H1 (cell line): ENCODE measurements around the gene GRIA4. TPM values are rescaled to one million over a fixed set of nuclear protein-coding genes. Genes with fewer than 3 reads are reported as not detected.

Source experiments
- CTCF ChIA-PET: fragments of 300-600 bp; sonication (Branson Sonifier 250); formaldehyde crosslinking; loops from one replicate; lab custom pipeline; 2021; ENCODE audit not compliant: partially characterized antibody; lab: Charles Lee
- POLR2A ChIA-PET: fragments of 300-600 bp; sonication (Branson Sonifier 250); formaldehyde crosslinking; loops from one replicate; lab custom pipeline; 2021; ENCODE audit warnings: inconsistent platforms; ENCODE audit not compliant: partially characterized antibody; lab: Charles Lee
- DNase-seq, 2 experiments: peaks; one replicate each; pipeline versions ENCODE4 v3.0.0 to v3.0.0-alpha.2; 2010 to 2022; ENCODE audit warnings: low spot score in 2 of 2, low read depth in 1 of 2, mixed read lengths in 1 of 2
- FAIRE-seq: peaks from 2 replicates; lab custom pipeline; 2011; peaks lifted over from hg19 to GRCh38; lab: Jason Lieb, UNC
- H2AFZ ChIP-seq: 2 replicates; pipeline ENCODE4 v1.8.1; 2012; ENCODE audit warnings: low read length, inconsistent platforms
- H2AK5ac ChIP-seq: 2 replicates; pipeline ENCODE4 v1.6.1; 2013; ENCODE audit warnings: low read depth, low read length
- H2BK120ac ChIP-seq: replicated peaks from 2 replicates; pipeline ENCODE3; 2013; ENCODE audit warnings: low read depth, low read length, inconsistent platforms
- H2BK12ac ChIP-seq: 2 replicates; pipeline ENCODE4 v1.6.1; 2013; ENCODE audit warnings: low read depth, low read length
- H2BK15ac ChIP-seq: 2 replicates; pipeline ENCODE4 v1.6.1; 2013; ENCODE audit warnings: low read length
- H2BK20ac ChIP-seq: 2 replicates; pipeline ENCODE4 v1.6.1; 2013; ENCODE audit warnings: low read length
- H2BK5ac ChIP-seq: 2 replicates; pipeline ENCODE4 v1.6.1; 2013; ENCODE audit warnings: low read depth, low read length
- H3K14ac ChIP-seq: 2 replicates; pipeline ENCODE4 v1.6.1; 2013; ENCODE audit warnings: inconsistent platforms; ENCODE audit not compliant: insufficient read length
- H3K18ac ChIP-seq: 2 replicates; pipeline ENCODE4 v1.6.1; 2013; ENCODE audit warnings: low read length; ENCODE audit errors: extremely low read depth
- H3K23ac ChIP-seq: 2 replicates; pipeline ENCODE4 v1.6.1; 2013; ENCODE audit warnings: inconsistent platforms; ENCODE audit not compliant: insufficient read length
- H3K23me2 ChIP-seq: 2 replicates; pipeline ENCODE4 v1.6.1; 2013; ENCODE audit warnings: low read depth, low read length
- H3K27ac ChIP-seq: 2 replicates; pipeline ENCODE4 v1.6.1; 2011; ENCODE audit warnings: low read depth, low read length, inconsistent platforms
- H3K27me3 ChIP-seq, 4 experiments: replicated peaks in 1 of 4; 1 replicate in 1 of 4; 2 replicates in 3 of 4; pipeline versions ENCODE4 v1.6.1 to v1.8.1; 2011 to 2013; ENCODE audit warnings: low read length in 3 of 4, mild to moderate bottlenecking in 3 of 4, inconsistent platforms in 2 of 4, mixed read lengths in 2 of 4, moderate library complexity in 1 of 4; ENCODE audit not compliant: control insufficient read depth in 3 of 4, insufficient read depth in 3 of 4; ENCODE audit errors: extremely low read depth in 1 of 4
- H3K36me3 ChIP-seq, 4 experiments: 2 replicates each; pipeline versions ENCODE4 v1.6.1 to v1.8.1; 2011 to 2013; ENCODE audit warnings: mild to moderate bottlenecking in 4 of 4, low read length in 3 of 4, moderate library complexity in 2 of 4, control low read depth in 1 of 4, inconsistent platforms in 1 of 4; ENCODE audit not compliant: insufficient read depth in 4 of 4, control insufficient read depth in 2 of 4
- H3K4ac ChIP-seq: replicated peaks from 2 replicates; pipeline ENCODE3; 2013; ENCODE audit warnings: low read length, low read depth, mixed read lengths, inconsistent platforms; ENCODE audit not compliant: insufficient read length
- H3K4me1 ChIP-seq, 4 experiments: replicated peaks in 1 of 4; 1 replicate in 1 of 4; 2 replicates in 3 of 4; pipeline versions ENCODE4 v1.6.1 to v1.8.1; 2011 to 2013; ENCODE audit warnings: low read length in 3 of 4, inconsistent platforms in 2 of 4, mixed read lengths in 1 of 4; ENCODE audit not compliant: insufficient read depth in 4 of 4, control insufficient read depth in 3 of 4
- H3K4me2 ChIP-seq, 2 experiments: 2 replicates each; pipeline versions ENCODE4 v1.6.1 to v1.8.1; 2011 to 2013; ENCODE audit warnings: low read depth in 2 of 2, low read length in 2 of 2, control low read depth in 1 of 2, inconsistent platforms in 1 of 2, mild to moderate bottlenecking in 1 of 2; ENCODE audit not compliant: insufficient read depth in 1 of 2
- H3K4me3 ChIP-seq, 4 experiments: fragments of 200-600, 300-600 bp in 1 of 4; sonication (generic), shearing (Covaris generic), sonication (Bioruptor Twin) in 1 of 4; 2 replicates each; pipeline versions ENCODE4 v1.5.1 to v1.8.1; 2011 to 2016; ENCODE audit warnings: low read length in 4 of 4, low read depth in 3 of 4, control low read depth in 2 of 4, inconsistent platforms in 2 of 4, mild to moderate bottlenecking in 2 of 4, mixed read lengths in 1 of 4, moderate library complexity in 1 of 4; ENCODE audit not compliant: insufficient read depth in 2 of 4; ENCODE audit errors: extremely low read depth in 1 of 4
- H3K56ac ChIP-seq: replicated peaks from 2 replicates; pipeline ENCODE3; 2013; ENCODE audit warnings: low read depth, mild to moderate bottlenecking, mixed read lengths, low read length, inconsistent platforms; ENCODE audit not compliant: insufficient read length
- H3K79me1 ChIP-seq: 2 replicates; pipeline ENCODE4 v1.6.1; 2013; ENCODE audit warnings: low read depth, low read length, control low read depth
- H3K79me2 ChIP-seq, 2 experiments: 2 replicates each; pipeline versions ENCODE4 v1.6.1 to v1.8.1; 2012 to 2013; ENCODE audit warnings: low read length in 2 of 2, mild to moderate bottlenecking in 2 of 2, inconsistent platforms in 1 of 2; ENCODE audit not compliant: insufficient read depth in 2 of 2, control insufficient read depth in 1 of 2
- H3K9ac ChIP-seq, 4 experiments: replicated peaks in 1 of 4; 1 replicate in 1 of 4; 2 replicates in 3 of 4; pipeline versions ENCODE4 v1.6.1 to v1.8.1; 2011 to 2013; ENCODE audit warnings: low read depth in 3 of 4, low read length in 3 of 4, control low read depth in 2 of 4, mild to moderate bottlenecking in 2 of 4, moderate library complexity in 2 of 4, inconsistent platforms in 1 of 4; ENCODE audit errors: extremely low read depth in 1 of 4
- H3K9me3 ChIP-seq, 2 experiments: 2 replicates each; pipeline versions ENCODE4 v1.6.1 to v1.8.1; 2012 to 2013; ENCODE audit warnings: mild to moderate bottlenecking in 2 of 2, moderate library complexity in 2 of 2, control low read depth in 1 of 2, inconsistent platforms in 1 of 2, low read depth in 1 of 2, low read length in 1 of 2, mixed read lengths in 1 of 2; ENCODE audit not compliant: insufficient read depth in 2 of 2
- H4K20me1 ChIP-seq, 2 experiments: replicated peaks in 1 of 2; 2 replicates each; pipeline versions ENCODE3 to v1.8.1; 2011 to 2013; ENCODE audit warnings: inconsistent platforms in 2 of 2, low read length in 2 of 2, mild to moderate bottlenecking in 1 of 2; ENCODE audit not compliant: insufficient read depth in 2 of 2, control insufficient read depth in 1 of 2
- H4K5ac ChIP-seq: 2 replicates; pipeline ENCODE4 v1.6.1; 2013; ENCODE audit warnings: low read length, low read depth, mixed read lengths, inconsistent platforms; ENCODE audit not compliant: insufficient read length
- H4K8ac ChIP-seq: 2 replicates; pipeline ENCODE4 v1.8.0; 2013; ENCODE audit warnings: mild to moderate bottlenecking, moderate library complexity, low read length, inconsistent platforms; ENCODE audit not compliant: insufficient read depth; ENCODE audit errors: extremely low read depth
- H4K91ac ChIP-seq: replicated peaks from 2 replicates; pipeline ENCODE3; 2013; ENCODE audit warnings: low read length, mixed read lengths, inconsistent platforms; ENCODE audit not compliant: insufficient read length
- ATF2 ChIP-seq: IDR thresholded peaks from 2 replicates; pipeline ENCODE4 v1.6.1; 2012; ENCODE audit warnings: low read length, inconsistent platforms
- KDM5A ChIP-seq: fragments of 200-600 bp; IDR thresholded peaks from 2 replicates; pipeline ENCODE4 v1.7.1; 2012; ENCODE audit warnings: mild to moderate bottlenecking, low read length, inconsistent platforms, mixed read lengths
- RFX5 ChIP-seq: IDR thresholded peaks from 2 replicates; pipeline ENCODE4 v1.6.1; 2011; ENCODE audit warnings: low read depth, low read length, improper control_type of control experiment, borderline replicate concordance
- SIN3A ChIP-seq, 2 experiments: IDR thresholded peaks in 1 of 2; conservative IDR thresholded peaks in 1 of 2; 2 replicates each; pipeline ENCODE4 v1.6.1; 2011 to 2012; ENCODE audit warnings: low read length in 2 of 2, improper control_type of control experiment in 1 of 2, low read depth in 1 of 2, mild to moderate bottlenecking in 1 of 2
- WGBS, 2 experiments: shearing (Covaris generic) in 1 of 2; methylation state at CpG; one replicate each; pipeline versions ENCODE4 v1.1.6 to v1.1.7; 2013 to 2015; ENCODE audit warnings: low lambda C conversion rate in 2 of 2, mixed read lengths in 2 of 2, inconsistent platforms in 1 of 2, low coverage in 1 of 2, missing lambda C conversion rate in 1 of 2; ENCODE audit not compliant: insufficient replicate concordance in 2 of 2, insufficient coverage in 1 of 2, insufficient read length in 1 of 2; ENCODE audit errors: extremely low coverage in 1 of 2, missing lambda C conversion rate in 1 of 2; 5-methylcytosine and 5-hydroxymethylcytosine counted together
- polyA plus RNA-seq, 7 experiments: library from polyadenylated mRNA; depleted of rRNA in 3 of 7; stranded (reverse) in 5 of 7; unstranded in 2 of 7; fragments of >200 nt in 5 of 7; fragments of 200-250 nt in 2 of 7; gene quantifications; 1 replicate in 5 of 7; 2 replicates in 1 of 7; 4 replicates in 1 of 7; pipeline versions ENCODE4 v1.2.1 to v1.2.3, GENCODE V29; 2011 to 2013; ENCODE audit warnings: missing spikeins in 2 of 7, mixed read lengths in 2 of 7
- total RNA-seq: library from RNA; stranded (reverse); fragmentation: NEBNext Ultra II Directional; extraction: Animal tissue kit (Norgen Biotek cat#: 25700); gene quantifications from 2 replicates; pipeline ENCODE4 v1.2.1, GENCODE V29; 2021

GRIA4 gene
- total and polyA plus RNA-seq, 2 of the 8 experiments (the other 6 are each of a cell fraction or from before 2014, with no cell fraction given), result 12.5 to 21.8 TPM

- POLR2A ChIA-PET, result no interaction called here
- H4K8ac ChIP-seq, result no peak overlapping the region
Observed at GRCh38 chr11:105937331-105937730, 327.5 kb downstream of the GRIA4 start.

More at GRCh38 chr11:105937331-105937730, 327.5 kb downstream of the GRIA4 start:
- Histone ChIP-seq H3K4me3 (no peak overlapping the region), H2AK5ac (no peak overlapping the region), H3K56ac (no peak overlapping the region), H3K23me2 (no peaks in the 10 kb centered on the region), H2BK20ac (no peak overlapping the region), H3K14ac (no peak overlapping the region), H4K20me1 (no peaks in the 10 kb centered on the region), H3K23ac (no peak overlapping the region), H2BK12ac (no peak overlapping the region), H4K91ac (no peak overlapping the region), H3K9me3 (no peaks in the 10 kb centered on the region), H3K18ac (no peak overlapping the region), H4K5ac (no peak overlapping the region), H3K79me2 (no peaks in the 10 kb centered on the region), H3K27me3 (no peaks in the 10 kb centered on the region), H2BK5ac (no peak overlapping the region), H2BK120ac (no peak overlapping the region), H3K9ac (no peak overlapping the region), H3K4me2 (no peak overlapping the region), H3K79me1 (no peaks in the 10 kb centered on the region), H3K27ac (no peak overlapping the region), H3K36me3 (no peaks in the 10 kb centered on the region), H3K4me1 (peaks cover 0 to 5% (median 2%) of the 10 kb centered on the region in 4 experiments; a peak in 2 of 7 replicates), H2BK15ac (no peak overlapping the region), H3K4ac (no peak overlapping the region), H2AFZ (no peak overlapping the region)
- DNase-seq (no peak), FAIRE-seq (no peak)
- WGBS, 2 experiments, result 89% methylated on average over 4 of the region's 4 CpGs; no CpG with 5 or more reads in 1 of the 2 experiments
- TF ChIP-seq KDM5A (no peak), RFX5 (no peak), SIN3A (conservative IDR thresholded peaks at IDR 0.05 in 1 of 2, IDR thresholded peaks at IDR 0.05 in 1 of 2; ENCODE audit: low read depth in 1 of 2, low read length in 2 of 2) (no peak), ATF2 (no peak)
- CTCF ChIA-PET, result no interaction called here
